Measurements from ENCODE around the gene LCLAT1. TPM values are rescaled to one million over a fixed set of nuclear protein-coding genes. Genes with fewer than 3 reads are reported as not detected.

LCLAT1 gene
- total RNA-seq, 1 experiment from 2014 or later, result 32.9 TPM

GRCh38 chr2:30590407-30590806 lies 143.4 kb downstream of the LCLAT1 start:
- Histone ChIP-seq H4K20me1 (ENCODE audit: control insufficient read depth, insufficient read depth, insufficient read length) (no peaks in the 10 kb centered on the region), H4K8ac (replicated peaks; ENCODE audit: insufficient read length, low read depth, low read length) (no peak overlapping the region), H4K5ac (ENCODE audit: insufficient read length, low read depth, low read length) (no peak overlapping the region), H2BK120ac (ENCODE audit: low read depth, low read length, poor library complexity, severe bottlenecking) (no peak overlapping the region), H3K4ac (ENCODE audit: low read depth, low read length) (no peak overlapping the region), H2AK5ac (ENCODE audit: insufficient read length, low read length) (no peak overlapping the region), H2BK15ac (ENCODE audit: low read depth, low read length) (no peak overlapping the region), H3K14ac (ENCODE audit: insufficient read depth, low read length) (no peak overlapping the region), H4K91ac (ENCODE audit: insufficient read length, low read depth, low read length) (no peak overlapping the region), H3K27me3 (ENCODE audit: insufficient read depth, low read length) (no peaks in the 10 kb centered on the region), H2BK12ac (ENCODE audit: insufficient read length, low read depth, low read length) (no peak overlapping the region), H3K23ac (ENCODE audit: insufficient read length, low read depth, low read length) (no peak overlapping the region), H2AFZ (ENCODE audit: low read length) (no peak overlapping the region), H2BK5ac (ENCODE audit: insufficient read length, low read length) (no peak overlapping the region), H3K9ac (ENCODE audit: extremely low read depth, insufficient read length, low read length) (no peak overlapping the region), H3K56ac (ENCODE audit: insufficient read length, low read depth, low read length) (no peak overlapping the region), H2BK20ac (ENCODE audit: low read depth, low read length, poor library complexity, severe bottlenecking) (no peak overlapping the region), H3K79me1 (ENCODE audit: insufficient read depth, low read depth, low read length, poor library complexity, severe bottlenecking) (no peaks in the 10 kb centered on the region), H3K4me1 (ENCODE audit: insufficient read depth, low read length) (no peaks in the 10 kb centered on the region), H3K18ac (ENCODE audit: insufficient read length, low read depth, low read length) (no peak overlapping the region), H3T11ph (ENCODE audit: low read length) (no peak overlapping the region), H3K23me2 (ENCODE audit: insufficient read length, low read depth, low read length, poor library complexity, severe bottlenecking) (no peaks in the 10 kb centered on the region), H3K27ac (ENCODE audit: insufficient read length, low read depth, low read length) (no peak overlapping the region), H3K79me2 (ENCODE audit: insufficient read depth, low read length) (no peaks in the 10 kb centered on the region), H3K4me2 (ENCODE audit: insufficient read depth, insufficient read length, low read length) (no peak overlapping the region), H3K9me3 (ENCODE audit: control insufficient read depth, low read depth, low read length) (no peaks in the 10 kb centered on the region)
- no peak for DNase-seq
- Mint-ChIP-seq H3K9me3 (no peaks in the 10 kb centered on the region), H3K36me3 (ENCODE audit: insufficient read depth in 1 of 3, low read depth in 3 of 3) (peaks cover 0 to 2% (median 0%) of the 10 kb centered on the region in 3 experiments; a peak in 2 of 7 replicates), H3K27ac (no peak overlapping the region), H3K27me3 (ENCODE audit: low read depth) (no peaks in the 10 kb centered on the region), H3K4me3 (no peak overlapping the region), H3K4me1 (no peaks in the 10 kb centered on the region; a peak in 1 of 4 replicates)
- TF ChIP-seq CTCF (conservative IDR thresholded peaks at IDR 0.05), result no peak
- WGBS (ENCODE audit: extremely low coverage, insufficient read length, low lambda C conversion rate), result no CpG with 5 or more reads among the region's 1 CpG

Data from H9 (cell line).